BE2C (cell line): ENCODE measurements around the gene GAS6.

Source experiments
- DNase-seq: peaks from one replicate; pipeline ENCODE4 v3.0.0-alpha.2; 2020
- H3K27me3 ChIP-seq: fragments of 250-450 bp; sonication (Bioruptor Pico); 2 replicates; pipeline ENCODE4 v1.5.1; 2020; ENCODE audit warnings: mild to moderate bottlenecking
- H3K36me3 ChIP-seq: fragments of 250-450 bp; sonication (Bioruptor Pico); 2 replicates; pipeline ENCODE4 v1.5.1; 2020; ENCODE audit warnings: mild to moderate bottlenecking
- H3K4me1 ChIP-seq: fragments of 250-450 bp; sonication (Bioruptor Pico); 2 replicates; pipeline ENCODE4 v1.5.1; 2020
- H3K4me3 ChIP-seq: 2 replicates; pipeline ENCODE4 v1.5.1; 2011; ENCODE audit warnings: low read depth, low read length
- H3K9me3 ChIP-seq: fragments of 250-450 bp; sonication (Bioruptor Pico); 2 replicates; pipeline ENCODE4 v1.5.1; 2020
- TF ChIP-seq, protein P1 (sequence below): IDR thresholded peaks from 2 replicates; pipeline ENCODE4 v1.5.1; 2012; ENCODE audit warnings: mild to moderate bottlenecking, low read depth, low read length

The GAS6 gene

DNA sequence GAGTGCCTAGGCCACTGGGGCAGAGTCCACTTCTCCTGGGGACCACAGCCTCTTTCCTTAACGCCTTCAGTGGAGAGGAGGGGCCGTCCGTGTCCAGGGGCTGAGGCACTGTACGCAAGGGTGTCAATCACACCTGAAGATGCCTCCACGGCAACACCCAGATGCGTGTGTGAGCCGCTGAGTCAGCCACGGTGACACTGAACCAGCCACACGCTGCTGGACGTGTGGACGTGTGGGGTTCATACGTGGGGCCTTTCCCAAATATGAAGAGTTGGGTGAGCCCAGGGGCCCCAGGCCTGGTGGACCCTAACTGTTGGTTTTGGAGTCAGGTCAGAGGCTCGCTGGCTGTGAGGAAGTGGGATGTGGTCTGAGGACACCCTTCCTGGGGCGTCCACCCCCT, 53.2 kb downstream of the GAS6 start:
- H3K9me3 ChIP-seq: peaks cover 6% of the 10 kb centered on the region; the same call in 1 of the 2 replicates
- DNase-seq: no peak
- no peaks in the 10 kb centered on the region for H3K27me3 ChIP-seq
- TF ChIP-seq, protein P1, sequence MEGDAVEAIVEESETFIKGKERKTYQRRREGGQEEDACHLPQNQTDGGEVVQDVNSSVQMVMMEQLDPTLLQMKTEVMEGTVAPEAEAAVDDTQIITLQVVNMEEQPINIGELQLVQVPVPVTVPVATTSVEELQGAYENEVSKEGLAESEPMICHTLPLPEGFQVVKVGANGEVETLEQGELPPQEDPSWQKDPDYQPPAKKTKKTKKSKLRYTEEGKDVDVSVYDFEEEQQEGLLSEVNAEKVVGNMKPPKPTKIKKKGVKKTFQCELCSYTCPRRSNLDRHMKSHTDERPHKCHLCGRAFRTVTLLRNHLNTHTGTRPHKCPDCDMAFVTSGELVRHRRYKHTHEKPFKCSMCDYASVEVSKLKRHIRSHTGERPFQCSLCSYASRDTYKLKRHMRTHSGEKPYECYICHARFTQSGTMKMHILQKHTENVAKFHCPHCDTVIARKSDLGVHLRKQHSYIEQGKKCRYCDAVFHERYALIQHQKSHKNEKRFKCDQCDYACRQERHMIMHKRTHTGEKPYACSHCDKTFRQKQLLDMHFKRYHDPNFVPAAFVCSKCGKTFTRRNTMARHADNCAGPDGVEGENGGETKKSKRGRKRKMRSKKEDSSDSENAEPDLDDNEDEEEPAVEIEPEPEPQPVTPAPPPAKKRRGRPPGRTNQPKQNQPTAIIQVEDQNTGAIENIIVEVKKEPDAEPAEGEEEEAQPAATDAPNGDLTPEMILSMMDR: no peak
- H3K4me3 ChIP-seq: no peak overlapping the region
- no peaks in the 10 kb centered on the region for H3K36me3 ChIP-seq
- H3K4me1 ChIP-seq: no peaks in the 10 kb centered on the region

DNA sequence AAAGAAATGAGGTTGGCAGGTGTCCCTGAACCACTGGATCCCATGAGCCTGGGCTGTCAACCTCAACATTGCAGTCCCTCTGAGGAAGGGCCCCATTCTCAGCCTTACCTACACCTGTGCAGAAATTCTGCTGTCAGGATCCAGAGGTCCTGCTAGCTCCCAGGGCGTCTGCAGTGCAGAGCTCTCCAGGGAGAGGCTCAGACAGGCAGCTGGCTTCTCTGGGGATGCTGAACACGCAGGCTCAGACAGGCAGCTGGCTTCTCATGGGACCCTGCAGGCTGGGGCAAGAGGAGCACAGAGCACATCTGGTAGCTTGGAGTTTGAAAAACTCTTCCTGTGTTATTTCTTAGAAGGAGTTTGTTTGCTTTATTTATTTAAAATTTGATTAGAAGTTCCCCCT, 53.9 kb downstream of the GAS6 start:
- no peaks in the 10 kb centered on the region for H3K36me3 ChIP-seq
- no peaks in the 10 kb centered on the region for H3K27me3 ChIP-seq
- H3K4me3 ChIP-seq: no peak overlapping the region
- TF ChIP-seq, protein P1: no peak
- peak; percentile 55 for DNase-seq
- peaks cover 6% of the 10 kb centered on the region; the same call in 1 of the 2 replicates for H3K9me3 ChIP-seq
- H3K4me1 ChIP-seq: no peaks in the 10 kb centered on the region

DNA sequence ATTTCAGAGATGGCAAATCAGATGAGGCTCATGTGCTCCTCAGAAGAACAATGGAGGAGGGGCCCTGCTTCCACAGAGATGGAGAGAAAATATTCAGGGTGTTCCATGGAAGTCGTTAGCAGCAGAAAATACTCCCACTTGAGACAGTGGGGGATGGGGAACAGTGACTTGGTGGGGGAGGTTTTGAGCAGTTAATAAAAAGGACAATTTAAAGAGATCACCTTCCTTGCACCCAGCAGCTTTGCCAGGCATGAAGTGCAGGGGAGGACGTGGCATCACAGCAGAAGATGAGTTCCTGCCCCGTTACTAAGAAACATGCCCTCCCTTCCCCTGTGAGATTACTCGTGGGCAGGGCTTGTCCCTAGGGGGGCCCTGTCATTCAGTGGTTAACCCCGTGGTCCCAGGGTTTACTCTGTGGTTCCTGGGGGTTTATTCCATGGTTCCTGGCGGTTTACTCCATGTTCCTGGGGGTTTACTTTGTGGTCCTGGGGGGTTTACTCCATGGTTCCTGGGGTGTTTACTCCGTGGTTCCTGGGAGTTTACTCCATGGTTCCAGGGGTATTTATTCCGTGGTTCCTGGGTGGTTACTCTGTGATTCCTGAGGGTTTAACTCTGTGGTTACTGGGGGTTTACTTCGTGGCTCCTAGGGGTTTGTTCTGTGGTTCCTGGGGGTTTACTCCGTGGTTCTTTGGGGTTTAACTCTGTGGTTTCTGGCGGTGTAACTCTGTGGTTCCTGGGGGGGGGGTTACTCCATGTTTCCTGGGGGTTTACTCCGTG, 55.6 kb downstream of the GAS6 start:
- TF ChIP-seq, protein P1: no peak
- Histone ChIP-seq H3K4me1 (no peaks in the 10 kb centered on the region), H3K9me3 (peaks cover 6% of the 10 kb centered on the region; the same call in 1 of the 2 replicates), H3K27me3 (no peaks in the 10 kb centered on the region), H3K4me3 (no peak overlapping the region), H3K36me3 (no peaks in the 10 kb centered on the region)
- DNase-seq: no peak

DNA sequence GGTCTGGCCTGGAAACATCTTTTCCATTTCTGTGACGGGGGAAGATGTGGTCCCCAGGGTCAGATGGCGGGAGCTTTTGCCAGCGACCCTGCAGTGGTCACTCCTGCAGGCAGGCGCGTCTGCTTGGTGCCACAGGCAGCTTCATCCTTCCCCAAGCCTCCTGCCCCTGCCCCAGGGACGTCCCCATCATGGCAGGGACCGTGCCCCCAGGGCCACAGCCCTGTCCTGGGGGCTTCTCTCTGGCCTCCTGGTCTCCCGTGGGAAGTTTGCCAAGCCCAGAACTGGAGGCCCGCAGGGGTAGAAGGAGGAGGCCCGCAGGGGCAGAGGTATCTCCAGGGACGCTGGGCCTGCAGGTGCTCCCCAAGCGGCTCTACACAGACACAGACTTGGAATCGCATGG, 57.4 kb downstream of the GAS6 start:
- DNase-seq: no peak
- TF ChIP-seq, protein P1: no peak
- Histone ChIP-seq H3K4me1 (peaks cover 9% of the 10 kb centered on the region), H3K27me3 (no peaks in the 10 kb centered on the region), H3K4me3 (no peak overlapping the region), H3K9me3 (peaks cover 6% of the 10 kb centered on the region; the same call in 1 of the 2 replicates), H3K36me3 (no peaks in the 10 kb centered on the region)

DNA sequence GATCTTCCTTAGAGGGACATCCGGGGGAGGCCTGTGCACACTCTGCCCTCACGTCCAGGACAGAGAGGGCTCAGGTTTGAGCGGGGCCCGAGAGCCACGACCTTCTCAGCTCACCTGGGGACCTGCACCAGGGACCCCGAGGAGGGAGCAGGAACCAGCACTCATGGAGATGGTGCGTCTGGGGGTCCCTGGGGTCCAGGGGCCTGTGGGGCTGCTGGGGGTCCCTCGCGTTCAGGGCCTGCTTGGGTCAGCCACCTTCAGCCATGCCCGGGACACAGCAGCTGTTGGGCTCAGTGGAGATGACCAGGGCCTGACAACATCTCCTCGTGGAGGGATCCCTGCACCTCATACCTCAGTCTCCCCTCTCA, 57.8 kb downstream of the GAS6 start:
- H3K4me3 ChIP-seq: no peak overlapping the region
- peaks cover 10% of the 10 kb centered on the region for H3K4me1 ChIP-seq
- no peaks in the 10 kb centered on the region for H3K36me3 ChIP-seq
- DNase-seq: no peak
- no peaks in the 10 kb centered on the region for H3K27me3 ChIP-seq
- H3K9me3 ChIP-seq: peaks cover 6% of the 10 kb centered on the region; the same call in 1 of the 2 replicates
- TF ChIP-seq, protein P1: no peak

DNA sequence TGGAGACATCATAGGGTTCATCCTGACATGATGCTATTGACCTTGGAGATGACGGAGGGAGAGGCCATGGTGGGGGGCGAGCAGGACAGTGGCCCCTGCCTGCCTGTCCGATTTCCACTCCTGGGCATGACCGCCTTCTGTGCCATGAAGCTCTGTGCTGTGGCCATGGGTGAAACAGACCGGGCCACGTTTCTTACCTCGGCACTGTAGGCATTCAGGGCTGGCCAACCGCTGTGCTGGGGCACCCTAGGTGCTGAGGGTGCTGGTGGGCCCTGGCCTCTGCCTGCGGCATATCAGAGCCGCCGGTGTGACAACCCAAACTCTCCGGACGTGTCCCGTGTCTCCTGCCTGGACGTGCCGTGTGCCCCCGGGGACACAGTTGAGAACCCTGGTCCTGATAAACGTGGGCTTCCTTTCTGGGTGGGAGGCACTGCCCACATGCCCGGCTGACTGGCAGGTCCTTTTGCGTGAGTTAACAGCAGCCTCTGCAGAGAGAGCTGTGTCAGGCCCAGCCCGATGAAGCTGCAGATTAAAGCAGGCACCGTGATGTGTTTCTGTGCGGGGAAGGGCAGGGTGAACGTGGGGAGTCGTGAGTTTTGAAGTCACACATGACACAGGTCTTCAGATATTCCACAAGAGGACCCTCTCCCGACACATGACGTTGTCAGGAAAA, 58.3 kb downstream of the GAS6 start:
- no peak overlapping the region for H3K4me3 ChIP-seq
- no peak for DNase-seq
- H3K27me3 ChIP-seq: no peaks in the 10 kb centered on the region
- no peaks in the 10 kb centered on the region for H3K36me3 ChIP-seq
- peaks cover 10% of the 10 kb centered on the region for H3K4me1 ChIP-seq
- peaks cover 6% of the 10 kb centered on the region; the same call in 1 of the 2 replicates for H3K9me3 ChIP-seq
- TF ChIP-seq, protein P1: no peak
